Endothelial cell (in vitro differentiated cells): ENCODE data around the gene CFAP65. TPM values are rescaled to one million over a fixed set of nuclear protein-coding genes. Genes with fewer than 3 reads are reported as not detected.

Experiments used
- DNase-seq: peaks from one replicate; pipeline ENCODE4 v3.0.0; 2021; ENCODE audit warnings: low spot score
- H3K27ac Mint-ChIP-seq: one replicate; pipeline ENCODE4 v1.8.0; 2021; ENCODE audit warnings: mixed read lengths, inconsistent platforms; ENCODE audit not compliant: unreplicated experiment
- H3K27me3 Mint-ChIP-seq: one replicate; pipeline ENCODE4 v1.8.0; 2021; ENCODE audit warnings: mild to moderate bottlenecking, moderate library complexity, mixed read lengths, inconsistent platforms; ENCODE audit not compliant: unreplicated experiment
- H3K36me3 Mint-ChIP-seq: one replicate; pipeline ENCODE4 v1.8.0; 2021; ENCODE audit warnings: mild to moderate bottlenecking, low read depth, mixed read lengths, inconsistent platforms; ENCODE audit not compliant: unreplicated experiment
- H3K4me1 Mint-ChIP-seq: one replicate; pipeline ENCODE4 v1.8.0; 2021; ENCODE audit warnings: mild to moderate bottlenecking, mixed read lengths, inconsistent platforms; ENCODE audit not compliant: unreplicated experiment
- H3K4me3 Mint-ChIP-seq: one replicate; pipeline ENCODE4 v1.8.0; 2021; ENCODE audit warnings: mild to moderate bottlenecking, mixed read lengths, inconsistent platforms; ENCODE audit not compliant: unreplicated experiment
- H3K9me3 Mint-ChIP-seq: one replicate; pipeline ENCODE4 v1.8.0; 2021; ENCODE audit warnings: mixed read lengths, inconsistent platforms; ENCODE audit not compliant: unreplicated experiment
- CTCF ChIP-seq: fragments of 200-600 bp; sonication (generic); IDR thresholded peaks from one replicate; pipeline ENCODE4 v1.5.0; 2021; ENCODE audit warnings: antibody characterized with exemption; ENCODE audit not compliant: unreplicated experiment
- total RNA-seq: library from RNA; stranded (reverse); fragmentation: NEBNext Ultra II Directional; extraction: Animal tissue kit (Norgen Biotek cat#: 25700); gene quantifications from one replicate; pipeline ENCODE4 v1.2.1, GENCODE V29; 2021; ENCODE audit not compliant: unreplicated experiment

CFAP65 gene
- total RNA-seq, 1 donor from 2014 or later: 0.59 TPM

- Mint-ChIP-seq H3K27me3 (peaks cover 4% of the 10 kb centered on the region), H3K36me3 (no peaks in the 10 kb centered on the region), H3K27ac (no peak overlapping the region), H3K9me3 (no peaks in the 10 kb centered on the region), H3K4me1 (no peaks in the 10 kb centered on the region), H3K4me3 (no peak overlapping the region)
- DNase-seq: no peak
- no peak for TF ChIP-seq CTCF
Measured at GRCh38 chr2:219028141-219028540, 13.2 kb downstream of the CFAP65 start.

GRCh38 chr2:219027511-219028055 lies 13.7 kb downstream of the CFAP65 start:
- DNase-seq: no peak
- H3K36me3 Mint-ChIP-seq: no peaks in the 10 kb centered on the region
- no peak for TF ChIP-seq CTCF
- H3K9me3 Mint-ChIP-seq: no peaks in the 10 kb centered on the region
- no peak overlapping the region for H3K4me3 Mint-ChIP-seq
- peaks cover 4% of the 10 kb centered on the region for H3K27me3 Mint-ChIP-seq
- H3K4me1 Mint-ChIP-seq: no peaks in the 10 kb centered on the region
- H3K27ac Mint-ChIP-seq: no peak overlapping the region

- no peak for DNase-seq
- no peak overlapping the region for H3K27ac Mint-ChIP-seq
- H3K27me3 Mint-ChIP-seq: peaks cover 4% of the 10 kb centered on the region
- no peaks in the 10 kb centered on the region for H3K9me3 Mint-ChIP-seq
- no peak for TF ChIP-seq CTCF
- no peaks in the 10 kb centered on the region for H3K36me3 Mint-ChIP-seq
- no peak overlapping the region for H3K4me3 Mint-ChIP-seq
- no peaks in the 10 kb centered on the region for H3K4me1 Mint-ChIP-seq
Measured at GRCh38 chr2:219026946-219027345, 14.4 kb downstream of the CFAP65 start.

- Mint-ChIP-seq H3K27ac (no peak overlapping the region), H3K27me3 (peaks cover 5% of the 10 kb centered on the region), H3K9me3 (no peaks in the 10 kb centered on the region), H3K4me1 (no peaks in the 10 kb centered on the region), H3K36me3 (no peaks in the 10 kb centered on the region), H3K4me3 (no peak overlapping the region)
- DNase-seq: no peak
- no peak for TF ChIP-seq CTCF
Measured at GRCh38 chr2:219025637-219026585, 15.4 kb downstream of the CFAP65 start.

DNA sequence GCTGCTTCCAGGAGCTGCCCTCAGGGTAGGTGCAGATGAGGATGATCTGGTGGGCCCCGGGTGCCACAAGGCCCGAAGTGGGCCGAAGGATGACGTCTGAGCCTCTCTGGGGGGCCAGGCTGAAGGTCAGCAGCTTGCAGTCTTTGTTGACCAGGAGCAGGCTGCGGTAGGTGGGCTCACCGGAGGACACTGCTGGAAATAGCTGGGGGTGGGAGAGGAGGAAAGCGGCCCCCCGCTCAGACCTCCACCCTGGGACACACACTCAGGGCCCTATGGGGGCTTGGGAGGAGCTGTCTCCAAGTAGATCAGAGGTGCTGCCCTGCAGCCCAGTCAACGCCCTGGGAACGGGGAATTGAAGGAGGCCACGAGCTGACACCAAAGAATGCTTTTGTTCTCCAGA lies 17.3 kb downstream of the CFAP65 start:
- Mint-ChIP-seq H3K27ac (no peak overlapping the region), H3K9me3 (no peaks in the 10 kb centered on the region), H3K4me1 (no peaks in the 10 kb centered on the region), H3K27me3 (peaks cover 10% of the 10 kb centered on the region), H3K4me3 (no peak overlapping the region), H3K36me3 (no peaks in the 10 kb centered on the region)
- DNase-seq: no peak
- TF ChIP-seq CTCF: no peak
